Progenitor cell of endocrine pancreas (in vitro differentiated cells): ENCODE results near the gene TBK1. TPM values are rescaled to one million over a fixed set of nuclear protein-coding genes. Genes with fewer than 3 reads are reported as not detected.

Source experiments
- DNase-seq: peaks from one replicate; pipeline ENCODE4 v3.0.0; 2021; ENCODE audit warnings: low spot score; ENCODE audit not compliant: unreplicated experiment
- H3K27ac Mint-ChIP-seq: 2 replicates; pipeline ENCODE4 v1.8.0; 2021; ENCODE audit warnings: mild to moderate bottlenecking, moderate library complexity, mixed read lengths
- H3K27me3 Mint-ChIP-seq: 2 replicates; pipeline ENCODE4 v1.8.0; 2021; ENCODE audit warnings: mixed read lengths
- H3K36me3 Mint-ChIP-seq: 2 replicates; pipeline ENCODE4 v1.8.0; 2022; ENCODE audit warnings: mixed read lengths; ENCODE audit not compliant: insufficient read depth
- H3K4me1 Mint-ChIP-seq: 2 replicates; pipeline ENCODE4 v1.8.0; 2021; ENCODE audit warnings: low read depth, mixed read lengths
- H3K4me3 Mint-ChIP-seq: 2 replicates; pipeline ENCODE4 v1.8.0; 2021; ENCODE audit warnings: low read depth, mild to moderate bottlenecking, moderate library complexity, mixed read lengths
- H3K9me3 Mint-ChIP-seq: 2 replicates; pipeline ENCODE4 v1.8.0; 2021; ENCODE audit warnings: low read depth, mixed read lengths
- total RNA-seq: library from RNA; stranded (reverse); gene quantifications from 2 replicates; pipeline ENCODE4 v1.2.1, GENCODE V29; 2021
- TF ChIP-seq, protein P1 (sequence below): fragments of 200-600 bp; sonication (generic); IDR thresholded peaks from one replicate; pipeline ENCODE4 v1.5.0; 2021; ENCODE audit warnings: antibody characterized with exemption, mild to moderate bottlenecking; ENCODE audit not compliant: unreplicated experiment

The TBK1 gene
- total RNA-seq, 1 donor from 2014 or later, result 20.4 TPM

GRCh38 chr12:64468966-64469365 lies 17.0 kb downstream of the TBK1 start:
- H3K4me3 Mint-ChIP-seq, result no peak overlapping the region
- H3K27ac Mint-ChIP-seq, result no peak overlapping the region
- TF ChIP-seq, protein P1, sequence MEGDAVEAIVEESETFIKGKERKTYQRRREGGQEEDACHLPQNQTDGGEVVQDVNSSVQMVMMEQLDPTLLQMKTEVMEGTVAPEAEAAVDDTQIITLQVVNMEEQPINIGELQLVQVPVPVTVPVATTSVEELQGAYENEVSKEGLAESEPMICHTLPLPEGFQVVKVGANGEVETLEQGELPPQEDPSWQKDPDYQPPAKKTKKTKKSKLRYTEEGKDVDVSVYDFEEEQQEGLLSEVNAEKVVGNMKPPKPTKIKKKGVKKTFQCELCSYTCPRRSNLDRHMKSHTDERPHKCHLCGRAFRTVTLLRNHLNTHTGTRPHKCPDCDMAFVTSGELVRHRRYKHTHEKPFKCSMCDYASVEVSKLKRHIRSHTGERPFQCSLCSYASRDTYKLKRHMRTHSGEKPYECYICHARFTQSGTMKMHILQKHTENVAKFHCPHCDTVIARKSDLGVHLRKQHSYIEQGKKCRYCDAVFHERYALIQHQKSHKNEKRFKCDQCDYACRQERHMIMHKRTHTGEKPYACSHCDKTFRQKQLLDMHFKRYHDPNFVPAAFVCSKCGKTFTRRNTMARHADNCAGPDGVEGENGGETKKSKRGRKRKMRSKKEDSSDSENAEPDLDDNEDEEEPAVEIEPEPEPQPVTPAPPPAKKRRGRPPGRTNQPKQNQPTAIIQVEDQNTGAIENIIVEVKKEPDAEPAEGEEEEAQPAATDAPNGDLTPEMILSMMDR, result no peak
- no peaks in the 10 kb centered on the region for H3K27me3 Mint-ChIP-seq
- DNase-seq, result no peak
- H3K9me3 Mint-ChIP-seq, result no peaks in the 10 kb centered on the region
- peaks cover 26% of the 10 kb centered on the region for H3K36me3 Mint-ChIP-seq
- H3K4me1 Mint-ChIP-seq, result no peaks in the 10 kb centered on the region

- Mint-ChIP-seq H3K4me1 (no peaks in the 10 kb centered on the region), H3K4me3 (no peak overlapping the region), H3K36me3 (peaks cover 27% of the 10 kb centered on the region), H3K9me3 (no peaks in the 10 kb centered on the region), H3K27ac (no peak overlapping the region), H3K27me3 (no peaks in the 10 kb centered on the region)
- DNase-seq, result no peak
- TF ChIP-seq, protein P1, result no peak
Observed at GRCh38 chr12:64469455-64470142, 17.7 kb downstream of the TBK1 start.

DNA sequence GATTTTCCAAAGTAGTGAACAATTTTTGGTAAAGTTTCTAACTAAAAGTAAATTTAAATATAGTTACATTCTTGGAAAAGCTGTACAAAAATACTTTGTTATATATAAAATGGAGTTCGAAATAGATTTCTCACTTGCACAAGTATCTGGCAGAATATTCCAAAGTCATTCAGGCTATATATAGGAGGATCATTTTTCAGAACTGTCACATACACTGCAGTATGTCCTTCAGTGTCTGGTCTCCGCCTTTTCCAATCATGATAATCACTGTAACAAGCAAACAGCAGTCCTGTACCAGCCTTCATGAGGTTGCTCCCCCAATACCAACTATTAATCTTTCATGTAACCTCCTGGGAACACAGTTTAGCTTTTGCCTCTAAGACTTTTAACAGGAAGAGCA lies 18.6 kb downstream of the TBK1 start:
- no peak for DNase-seq
- peaks cover 4% of the 10 kb centered on the region for H3K9me3 Mint-ChIP-seq
- H3K27me3 Mint-ChIP-seq, result no peaks in the 10 kb centered on the region
- H3K36me3 Mint-ChIP-seq, result peaks cover 32% of the 10 kb centered on the region
- H3K27ac Mint-ChIP-seq, result no peak overlapping the region
- TF ChIP-seq, protein P1, result no peak
- H3K4me3 Mint-ChIP-seq, result no peak overlapping the region
- no peaks in the 10 kb centered on the region for H3K4me1 Mint-ChIP-seq

GRCh38 chr12:64473176-64473575 lies 21.3 kb downstream of the TBK1 start:
- TF ChIP-seq, protein P1, result no peak
- no peak overlapping the region for H3K4me3 Mint-ChIP-seq
- no peak overlapping the region for H3K27ac Mint-ChIP-seq

DNA sequence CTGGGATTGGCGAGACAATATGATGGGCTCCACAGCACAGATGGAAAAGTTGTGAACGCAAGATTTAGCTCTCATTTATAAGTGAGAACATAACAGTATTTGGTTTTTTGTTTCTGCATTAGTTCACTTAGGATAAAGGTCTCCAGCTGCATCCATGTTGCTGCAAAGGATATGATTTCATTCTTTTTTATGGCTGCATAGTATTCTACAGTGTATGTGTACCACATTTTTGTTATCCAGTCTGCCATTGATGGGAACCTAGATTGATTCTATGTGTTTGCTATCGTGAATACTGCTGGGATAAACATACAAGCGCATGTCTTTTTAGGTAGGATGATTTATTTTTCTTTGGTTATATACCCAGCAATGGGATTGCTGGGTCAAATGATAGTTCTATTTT lies 23.6 kb downstream of the TBK1 start:
- no peak overlapping the region for H3K4me3 Mint-ChIP-seq
- no peaks in the 10 kb centered on the region for H3K27me3 Mint-ChIP-seq
- TF ChIP-seq, protein P1, result no peak
- DNase-seq, result no peak
- H3K4me1 Mint-ChIP-seq, result no peaks in the 10 kb centered on the region
- peaks cover 44% of the 10 kb centered on the region for H3K36me3 Mint-ChIP-seq
- H3K9me3 Mint-ChIP-seq, result peaks cover 16% of the 10 kb centered on the region
- H3K27ac Mint-ChIP-seq, result no peak overlapping the region

More at GRCh38 chr12:64473176-64473575, 21.3 kb downstream of the TBK1 start:
- H3K9me3 Mint-ChIP-seq, result peaks cover 16% of the 10 kb centered on the region
- H3K4me1 Mint-ChIP-seq, result no peaks in the 10 kb centered on the region
- no peak for DNase-seq
- no peaks in the 10 kb centered on the region for H3K27me3 Mint-ChIP-seq
- H3K36me3 Mint-ChIP-seq, result peaks cover 49% of the 10 kb centered on the region
